HUES64 (cell line): ENCODE measurements around the gene TBC1D14.

Experiments
- H3K27ac ChIP-seq: 2 replicates; pipeline ENCODE4 v1.7.0; 2013; ENCODE audit warnings: low read depth, low read length, inconsistent platforms
- H3K27me3 ChIP-seq: 2 replicates; pipeline ENCODE4 v1.6.1; 2013; ENCODE audit warnings: mild to moderate bottlenecking, low read length; ENCODE audit not compliant: insufficient read depth
- H3K36me3 ChIP-seq: 2 replicates; pipeline ENCODE4 v1.6.1; 2013; ENCODE audit warnings: mild to moderate bottlenecking, low read length; ENCODE audit not compliant: insufficient read depth
- H3K4me1 ChIP-seq: 2 replicates; pipeline ENCODE4 v1.6.1; 2013; ENCODE audit warnings: mild to moderate bottlenecking, low read length, moderate library complexity; ENCODE audit not compliant: insufficient read depth
- H3K4me3 ChIP-seq: 2 replicates; pipeline ENCODE4 v1.5.1; 2013; ENCODE audit warnings: mild to moderate bottlenecking, low read length, moderate library complexity
- H3K9ac ChIP-seq: 2 replicates; pipeline ENCODE4 v1.6.1; 2013; ENCODE audit warnings: mild to moderate bottlenecking, low read depth, low read length
- H3K9me3 ChIP-seq: 2 replicates; pipeline ENCODE4 v1.6.1; 2013; ENCODE audit warnings: low read depth, low read length; ENCODE audit not compliant: insufficient read depth
- WGBS: fragments of 150-250, 120-280 bp; methylation state at CpG from one replicate; pipeline ENCODE4 v1.1.7; 2013; ENCODE audit warnings: missing lambda C conversion rate; 5-methylcytosine and 5-hydroxymethylcytosine counted together

Gene TBC1D14

DNA sequence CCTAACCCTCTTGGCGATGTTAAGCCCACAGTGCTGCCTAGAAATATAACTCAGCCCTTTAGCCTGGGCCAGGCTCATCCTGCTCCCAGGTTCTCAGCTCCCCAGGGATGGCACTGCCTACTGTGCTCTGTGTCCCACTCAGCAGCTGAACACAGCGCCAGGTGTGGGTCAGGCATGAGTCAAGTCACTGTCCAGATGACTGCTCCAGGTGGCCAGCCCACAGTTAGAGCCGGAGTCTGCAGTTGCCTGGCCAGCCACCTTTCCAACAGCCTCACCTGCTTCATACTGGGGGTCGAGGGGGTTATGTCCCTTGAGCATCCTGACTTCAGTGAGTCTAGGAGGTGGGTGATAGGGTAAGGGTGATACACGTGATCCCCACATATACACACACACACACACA is 48.4 kb downstream of the TBC1D14 start:
- Histone ChIP-seq H3K36me3 (no peaks in the 10 kb centered on the region), H3K4me1 (peaks cover 25% of the 10 kb centered on the region), H3K27ac (no peak overlapping the region), H3K9me3 (no peaks in the 10 kb centered on the region), H3K4me3 (no peak overlapping the region), H3K9ac (no peak overlapping the region), H3K27me3 (no peaks in the 10 kb centered on the region)
- 95% methylated on average over 3 of the region's 5 CpGs for WGBS

DNA sequence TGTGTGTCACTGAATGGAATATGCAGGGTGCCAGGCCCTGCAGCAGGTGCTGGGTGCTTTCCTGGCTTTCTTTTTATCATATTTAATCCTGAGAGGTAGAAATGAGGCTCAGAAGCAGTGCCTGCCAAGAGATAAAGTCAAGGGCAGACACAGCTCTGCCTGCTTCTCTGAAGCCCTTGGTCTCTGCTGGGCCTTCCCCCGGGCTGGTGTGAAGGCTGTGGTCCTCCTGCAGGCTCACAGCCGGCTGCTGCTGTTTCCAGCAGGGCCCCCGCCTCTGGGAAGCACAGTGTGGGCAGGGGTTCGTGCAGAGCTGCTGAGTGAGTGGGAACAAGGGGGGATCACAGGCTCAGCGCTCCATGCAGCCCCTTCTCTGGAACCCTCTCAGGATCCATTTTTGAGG is 49.6 kb downstream of the TBC1D14 start:
- peaks cover 29% of the 10 kb centered on the region for H3K4me1 ChIP-seq
- 81% methylated on average over 5 of the region's 5 CpGs for WGBS
- H3K4me3 ChIP-seq: no peak overlapping the region
- H3K9me3 ChIP-seq: no peaks in the 10 kb centered on the region
- no peak overlapping the region for H3K27ac ChIP-seq
- no peaks in the 10 kb centered on the region for H3K36me3 ChIP-seq
- no peak overlapping the region for H3K9ac ChIP-seq
- H3K27me3 ChIP-seq: no peaks in the 10 kb centered on the region

DNA sequence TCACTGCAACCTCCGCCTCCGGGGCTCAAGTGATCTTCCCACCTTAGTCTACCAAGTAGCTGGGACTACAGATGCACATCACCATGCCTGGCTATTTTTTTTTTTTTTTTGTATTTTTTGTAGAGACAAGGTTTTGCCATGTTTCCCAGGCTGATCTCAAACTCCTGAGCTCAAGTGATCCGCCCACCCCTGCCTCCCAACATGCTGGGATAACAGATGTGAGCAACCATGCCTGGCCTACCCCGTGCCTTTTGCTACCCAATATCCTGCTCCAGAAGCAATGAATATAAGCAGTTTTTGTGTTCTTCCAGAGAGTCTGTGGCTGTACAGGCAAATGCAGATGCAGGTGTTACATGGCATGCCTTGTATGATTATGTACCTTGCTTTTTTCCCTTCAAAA is 50.5 kb downstream of the TBC1D14 start:
- 93% methylated on average over 4 of the region's 4 CpGs for WGBS
- H3K9ac ChIP-seq: no peak overlapping the region

DNA sequence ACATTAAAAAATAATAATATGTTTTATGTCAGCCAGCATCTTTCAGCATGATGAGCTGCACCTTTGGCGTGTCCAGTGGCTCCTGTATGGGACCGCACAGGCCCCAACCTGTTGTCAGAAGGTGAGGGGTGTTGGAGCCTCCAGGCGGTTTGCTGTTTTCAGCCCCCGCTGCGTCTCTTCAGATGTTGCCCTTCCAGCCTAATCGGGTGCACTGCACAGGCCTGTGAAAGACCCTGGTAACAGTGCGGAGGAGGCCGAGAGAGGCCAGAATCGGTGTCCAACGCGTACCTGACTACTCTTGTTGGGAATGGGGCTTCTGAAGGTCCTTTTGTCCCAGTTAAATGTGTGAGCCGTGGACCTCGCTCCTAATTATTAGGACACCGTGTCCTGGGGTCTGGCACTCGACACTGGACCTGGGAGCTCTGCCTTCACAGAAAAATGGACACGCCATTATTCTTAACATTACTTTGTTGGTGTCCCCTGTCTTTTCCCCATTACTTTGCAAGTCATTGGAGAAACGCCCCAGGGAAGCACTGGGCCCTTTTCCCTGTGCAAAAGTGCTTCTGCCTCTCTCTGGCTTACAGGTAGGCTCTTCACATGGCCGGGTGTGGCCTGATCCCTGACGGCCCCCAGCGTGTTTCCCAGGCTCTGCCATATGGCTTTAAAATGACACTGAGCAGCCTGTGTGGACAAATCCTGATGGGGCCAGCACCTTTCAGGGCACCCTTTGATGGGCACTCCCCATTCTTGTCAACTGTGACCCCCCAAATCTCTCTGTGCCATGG is 51.2 kb downstream of the TBC1D14 start:
- Histone ChIP-seq H3K9me3 (no peaks in the 10 kb centered on the region), H3K9ac (no peak overlapping the region), H3K4me1 (peaks cover 18% of the 10 kb centered on the region), H3K27ac (no peak overlapping the region), H3K36me3 (no peaks in the 10 kb centered on the region), H3K4me3 (no peak overlapping the region), H3K27me3 (no peaks in the 10 kb centered on the region)
- 92% methylated on average over 20 of the region's 20 CpGs for WGBS

More for the DNA sequence above, 50.5 kb downstream of the TBC1D14 start:
- H3K9me3 ChIP-seq: no peaks in the 10 kb centered on the region
- H3K36me3 ChIP-seq: no peaks in the 10 kb centered on the region
- no peaks in the 10 kb centered on the region for H3K27me3 ChIP-seq
- H3K4me1 ChIP-seq: peaks cover 21% of the 10 kb centered on the region
- H3K4me3 ChIP-seq: no peak overlapping the region
- no peak overlapping the region for H3K27ac ChIP-seq

DNA sequence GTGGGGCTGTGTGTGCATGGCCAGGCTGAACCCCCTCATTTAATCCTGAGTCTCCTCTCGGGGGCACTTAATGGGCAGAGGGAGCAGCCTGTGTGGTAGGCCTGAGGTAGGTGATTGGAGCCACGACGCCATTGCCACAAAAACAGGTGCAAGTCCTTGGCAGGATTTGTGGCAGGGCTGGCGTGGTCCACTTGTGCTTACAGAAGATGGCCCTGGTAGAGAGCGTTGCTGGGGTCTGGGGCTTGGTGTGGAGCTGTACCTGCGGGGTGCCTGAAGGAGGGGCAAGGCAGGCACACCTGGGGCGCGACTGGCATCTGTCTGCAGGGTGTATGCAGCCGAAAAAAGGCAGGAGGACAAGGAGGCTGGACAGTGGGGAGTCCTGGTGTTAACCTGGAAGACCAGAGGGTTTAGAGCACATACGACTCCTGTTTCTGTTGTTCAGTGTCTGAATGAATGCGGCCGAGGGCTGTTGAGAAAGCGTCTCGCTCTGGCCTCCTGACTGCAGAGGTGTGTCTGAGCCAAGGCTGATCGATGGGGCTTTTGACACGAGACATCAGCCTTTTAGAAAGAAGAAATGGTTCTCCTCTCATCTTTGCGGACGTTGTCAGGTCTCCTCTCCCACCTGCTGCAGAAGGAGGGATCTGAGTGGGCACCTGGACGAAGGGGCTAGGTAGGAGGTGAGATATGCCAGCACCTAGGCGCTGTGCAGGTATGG is 52.0 kb downstream of the TBC1D14 start:
- H3K36me3 ChIP-seq: no peaks in the 10 kb centered on the region
- no peak overlapping the region for H3K4me3 ChIP-seq
- H3K9ac ChIP-seq: no peak overlapping the region
- peak overlapping the region; percentile 82 for H3K27ac ChIP-seq
- no peaks in the 10 kb centered on the region for H3K9me3 ChIP-seq
- peaks cover 18% of the 10 kb centered on the region for H3K4me1 ChIP-seq
- no peaks in the 10 kb centered on the region for H3K27me3 ChIP-seq
- WGBS: 87% methylated on average over 20 of the region's 20 CpGs

DNA sequence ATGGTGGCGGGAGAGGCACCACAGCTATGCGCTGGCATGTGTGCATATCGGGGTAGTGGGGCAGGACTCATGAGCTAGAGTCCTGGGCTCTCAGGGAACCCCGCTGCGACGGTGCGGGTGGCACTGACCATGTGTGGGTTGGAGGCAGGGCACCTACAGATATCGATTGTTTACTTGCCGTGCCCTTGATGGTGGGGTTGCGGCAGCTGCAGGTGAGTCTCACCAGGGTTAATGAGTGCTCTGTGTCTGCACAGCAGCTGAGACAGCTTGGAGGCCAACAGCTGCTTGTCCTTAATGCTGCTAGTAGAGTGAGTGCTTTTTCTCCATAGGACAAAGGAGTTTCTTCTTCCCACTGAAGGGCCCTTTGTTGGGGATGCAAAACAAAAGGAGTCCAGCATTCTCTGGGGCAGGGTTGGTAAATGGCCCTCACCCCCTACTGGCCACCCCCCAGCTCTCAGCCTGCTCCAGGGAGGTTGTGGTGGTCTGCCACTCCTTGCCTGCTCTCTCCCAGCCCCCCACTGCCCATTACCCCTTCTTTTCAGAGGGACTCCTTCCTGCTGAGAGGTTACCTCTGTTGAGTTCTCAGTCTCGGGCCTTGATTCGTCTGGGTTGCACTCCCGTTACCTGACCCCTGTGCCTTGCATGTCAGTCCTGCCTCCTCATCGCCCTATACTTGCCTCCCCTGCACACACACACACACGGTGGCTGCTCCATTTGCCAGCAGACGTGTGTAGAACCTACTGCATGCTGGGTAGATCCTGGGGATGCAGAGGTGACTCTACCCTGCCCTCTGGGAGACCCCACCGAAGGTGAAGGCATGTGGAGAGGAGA is 52.8 kb downstream of the TBC1D14 start:
- no peaks in the 10 kb centered on the region for H3K27me3 ChIP-seq
- H3K9me3 ChIP-seq: no peaks in the 10 kb centered on the region
- H3K4me3 ChIP-seq: no peak overlapping the region
- H3K4me1 ChIP-seq: peaks cover 18% of the 10 kb centered on the region
- no peaks in the 10 kb centered on the region for H3K36me3 ChIP-seq
- 65% methylated on average over 17 of the region's 17 CpGs for WGBS
- H3K27ac ChIP-seq: peak overlapping the region; percentile 82
- peak overlapping the region; percentile 13; the same call in 1 of the 2 replicates for H3K9ac ChIP-seq

DNA sequence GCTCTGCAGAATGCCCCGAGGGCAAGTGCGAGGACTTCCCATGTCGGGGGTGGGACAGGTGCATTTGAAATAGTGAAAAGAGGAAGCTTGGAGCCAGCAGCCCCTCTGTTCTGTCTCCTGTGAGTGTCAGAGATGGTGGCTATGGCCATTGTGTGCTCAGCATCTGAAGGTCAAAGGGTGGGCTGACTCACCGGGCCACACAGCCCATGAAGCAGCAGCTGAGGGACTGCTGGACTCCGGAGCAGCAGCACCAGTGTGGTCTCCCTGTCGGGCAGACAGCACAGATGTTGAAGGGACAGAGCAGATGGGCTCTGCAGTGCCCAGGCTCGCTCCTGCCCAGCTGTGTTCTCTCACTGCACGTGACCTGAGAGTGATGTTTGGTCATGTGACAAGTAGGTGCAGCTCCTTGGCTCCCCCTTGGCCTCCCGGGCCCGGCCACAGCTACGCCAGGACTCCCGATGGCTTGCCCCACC is 53.5 kb downstream of the TBC1D14 start:
- 70% methylated on average over 12 of the region's 12 CpGs for WGBS
- Histone ChIP-seq H3K9me3 (no peaks in the 10 kb centered on the region), H3K27ac (peak overlapping the region; percentile 82; the same call in 1 of the 2 replicates), H3K4me1 (peaks cover 18% of the 10 kb centered on the region), H3K27me3 (no peaks in the 10 kb centered on the region), H3K9ac (no peak overlapping the region), H3K4me3 (no peak overlapping the region), H3K36me3 (no peaks in the 10 kb centered on the region)

DNA sequence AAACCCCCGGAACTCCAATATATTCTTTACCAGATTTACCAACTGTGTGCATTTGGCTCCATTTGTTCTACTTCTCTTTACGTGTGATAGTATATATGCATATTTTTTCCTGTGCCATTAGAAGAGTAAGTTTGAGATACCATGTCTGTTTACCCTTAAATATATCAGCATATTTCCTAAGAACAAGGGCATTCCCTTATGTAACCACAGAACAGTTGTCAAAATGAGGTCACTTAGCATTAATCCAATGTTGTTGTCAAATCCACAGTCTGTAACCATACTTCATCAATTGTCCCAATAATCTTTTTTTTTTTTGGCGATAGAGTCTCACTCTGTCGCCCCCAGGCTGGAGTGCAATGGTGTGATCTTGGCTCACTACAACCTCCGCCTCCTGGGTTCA is 55.2 kb downstream of the TBC1D14 start:
- H3K9me3 ChIP-seq: no peaks in the 10 kb centered on the region
- no peaks in the 10 kb centered on the region for H3K36me3 ChIP-seq
- 93% methylated on average over 3 of the region's 5 CpGs for WGBS
- H3K27me3 ChIP-seq: no peaks in the 10 kb centered on the region
- H3K4me3 ChIP-seq: no peak overlapping the region
- H3K27ac ChIP-seq: no peak overlapping the region
- no peak overlapping the region for H3K9ac ChIP-seq
- H3K4me1 ChIP-seq: peaks cover 18% of the 10 kb centered on the region

DNA sequence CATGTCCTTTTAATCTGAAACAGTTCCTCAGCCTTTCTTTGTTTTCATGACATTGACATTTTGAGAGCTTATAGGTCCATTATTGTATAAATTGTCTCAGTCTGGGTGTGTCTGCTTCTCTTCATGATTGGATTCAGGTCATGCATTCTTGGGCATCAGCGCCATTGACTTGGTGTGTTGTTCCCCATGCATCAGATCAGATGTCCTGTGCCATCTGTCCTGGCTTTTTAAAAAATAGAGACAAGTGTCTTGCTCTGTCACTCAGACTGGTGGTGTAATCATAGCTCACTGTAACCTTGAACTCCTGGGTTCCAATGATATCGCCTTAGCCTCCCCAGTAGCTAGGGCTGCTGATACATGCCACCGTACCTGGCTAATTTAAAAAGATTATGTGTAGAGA is 55.7 kb downstream of the TBC1D14 start:
- Histone ChIP-seq H3K36me3 (no peaks in the 10 kb centered on the region), H3K9ac (no peak overlapping the region), H3K4me3 (no peak overlapping the region), H3K27me3 (no peaks in the 10 kb centered on the region), H3K9me3 (no peaks in the 10 kb centered on the region), H3K4me1 (peaks cover 18% of the 10 kb centered on the region), H3K27ac (no peak overlapping the region)
- WGBS: 95% methylated on average over 3 of the region's 3 CpGs

DNA sequence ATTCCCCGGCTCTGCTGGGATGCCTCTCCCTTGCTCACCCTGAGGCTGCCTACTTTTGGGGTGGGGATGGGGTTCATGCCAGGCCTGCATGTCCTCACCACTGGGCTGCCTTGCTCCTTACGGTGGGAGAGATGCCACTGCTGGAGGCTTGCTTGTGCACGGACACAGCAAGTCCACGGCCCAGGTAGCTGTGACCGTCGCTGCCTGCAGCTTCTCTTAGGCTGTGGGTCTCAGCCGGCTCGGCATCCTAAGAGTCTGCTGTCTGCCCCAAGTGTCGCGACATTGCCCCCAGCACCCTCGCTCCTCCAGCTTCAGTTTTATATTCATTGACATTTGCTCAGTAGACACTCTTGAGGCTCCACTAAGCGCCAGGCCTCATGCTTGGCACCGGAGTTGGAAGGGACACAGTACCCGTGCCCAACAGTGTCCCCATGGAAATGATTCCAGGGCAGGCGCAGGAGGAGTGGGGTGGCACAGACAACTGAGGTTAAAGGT is 58.3 kb downstream of the TBC1D14 start:
- no peaks in the 10 kb centered on the region for H3K27me3 ChIP-seq
- 96% methylated on average over 15 of the region's 15 CpGs for WGBS
- no peaks in the 10 kb centered on the region for H3K36me3 ChIP-seq
- H3K27ac ChIP-seq: no peak overlapping the region
- H3K4me1 ChIP-seq: peaks cover 22% of the 10 kb centered on the region
- no peaks in the 10 kb centered on the region for H3K9me3 ChIP-seq
- no peak overlapping the region for H3K4me3 ChIP-seq
- H3K9ac ChIP-seq: no peak overlapping the region; the same call in 1 of the 2 replicates

DNA sequence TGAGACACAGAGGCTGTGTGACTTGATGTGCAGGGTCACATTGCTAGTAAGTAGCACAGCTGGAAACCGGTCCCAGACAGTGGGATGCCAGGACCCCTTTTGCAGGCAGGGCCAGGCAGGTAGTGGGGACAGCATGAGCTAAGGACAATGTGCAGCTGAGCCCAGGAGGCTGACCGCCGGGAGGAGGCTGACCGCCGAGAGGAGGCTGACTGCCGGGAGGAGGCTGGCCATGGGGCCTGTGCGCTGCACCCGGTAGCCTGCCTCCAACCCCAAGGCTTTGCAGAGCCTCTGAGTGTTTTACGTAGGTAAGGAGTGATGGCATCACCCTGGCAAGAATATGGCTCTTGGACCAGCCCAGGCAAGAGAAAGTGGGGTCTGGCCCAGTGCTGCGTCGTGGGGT is 58.9 kb downstream of the TBC1D14 start:
- Histone ChIP-seq H3K9ac (no peak overlapping the region), H3K27me3 (no peaks in the 10 kb centered on the region), H3K36me3 (no peaks in the 10 kb centered on the region), H3K4me1 (peaks cover 22% of the 10 kb centered on the region), H3K4me3 (no peak overlapping the region), H3K27ac (no peak overlapping the region), H3K9me3 (no peaks in the 10 kb centered on the region)
- 85% methylated on average over 11 of the region's 11 CpGs for WGBS
